ENCODE results near the gene METTL9. TPM values are rescaled to one million over a fixed set of nuclear protein-coding genes. Genes with fewer than 3 reads are reported as not detected.
"Not testable (repeated sequence)": the region's sequence is repeated elsewhere in the genome, so short reads cannot be mapped to it uniquely, and the experiment has no call there.

The METTL9 gene
- total and polyA plus RNA-seq, 2 experiments from 2014 or later = 112 to 229 TPM

DNA sequence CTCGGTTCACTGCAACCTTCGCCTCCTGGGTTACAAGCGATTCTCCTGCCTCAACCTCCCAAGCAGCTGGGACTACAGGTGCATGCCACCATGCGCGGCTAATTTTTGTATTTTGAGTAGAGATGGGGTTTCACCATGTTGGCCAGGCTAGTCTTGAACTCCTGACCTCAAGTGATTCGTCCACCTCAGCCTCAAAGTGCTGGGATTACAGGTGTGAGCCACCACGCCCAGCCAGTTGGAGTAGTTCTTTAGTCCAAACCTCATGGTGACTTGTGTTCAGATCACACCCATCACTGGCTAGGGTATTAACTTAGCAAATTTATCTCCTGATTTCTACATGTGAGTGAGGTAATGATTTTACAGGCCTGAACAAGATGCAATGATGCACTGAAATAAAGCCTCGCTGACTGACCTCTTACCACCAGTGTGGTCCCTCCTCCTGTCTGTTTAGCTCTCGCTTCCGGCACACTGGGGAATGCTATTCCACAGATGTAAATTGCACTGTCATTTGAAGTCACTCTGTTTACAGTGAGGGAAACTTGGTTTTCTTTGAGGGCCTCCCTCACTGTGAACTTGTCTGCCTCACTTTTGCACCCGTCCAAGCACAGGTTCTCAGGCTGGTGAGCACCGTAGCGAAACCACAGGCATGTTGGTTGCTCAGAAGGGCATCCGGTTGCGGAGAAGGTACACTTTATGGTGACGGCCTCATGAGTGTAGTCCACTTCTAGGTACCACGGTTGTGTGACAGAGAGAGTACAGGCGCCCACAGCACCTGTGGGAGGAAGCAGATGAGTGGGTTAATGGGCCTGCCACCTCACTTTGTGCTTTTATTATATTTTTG lies 47.6 kb downstream of the METTL9 start:
- no peaks in the 10 kb centered on the region for H3K27me3 ChIP-seq
- TF ChIP-seq EZH2phosphoT487 (IDR thresholded peaks at IDR 0.05; ENCODE audit: low read depth, severe bottlenecking, unreplicated experiment) (no peak), EZH2 (IDR thresholded peaks at IDR 0.05; ENCODE audit: borderline replicate concordance) (no peak)
- TF ChIP-seq, protein P1, sequence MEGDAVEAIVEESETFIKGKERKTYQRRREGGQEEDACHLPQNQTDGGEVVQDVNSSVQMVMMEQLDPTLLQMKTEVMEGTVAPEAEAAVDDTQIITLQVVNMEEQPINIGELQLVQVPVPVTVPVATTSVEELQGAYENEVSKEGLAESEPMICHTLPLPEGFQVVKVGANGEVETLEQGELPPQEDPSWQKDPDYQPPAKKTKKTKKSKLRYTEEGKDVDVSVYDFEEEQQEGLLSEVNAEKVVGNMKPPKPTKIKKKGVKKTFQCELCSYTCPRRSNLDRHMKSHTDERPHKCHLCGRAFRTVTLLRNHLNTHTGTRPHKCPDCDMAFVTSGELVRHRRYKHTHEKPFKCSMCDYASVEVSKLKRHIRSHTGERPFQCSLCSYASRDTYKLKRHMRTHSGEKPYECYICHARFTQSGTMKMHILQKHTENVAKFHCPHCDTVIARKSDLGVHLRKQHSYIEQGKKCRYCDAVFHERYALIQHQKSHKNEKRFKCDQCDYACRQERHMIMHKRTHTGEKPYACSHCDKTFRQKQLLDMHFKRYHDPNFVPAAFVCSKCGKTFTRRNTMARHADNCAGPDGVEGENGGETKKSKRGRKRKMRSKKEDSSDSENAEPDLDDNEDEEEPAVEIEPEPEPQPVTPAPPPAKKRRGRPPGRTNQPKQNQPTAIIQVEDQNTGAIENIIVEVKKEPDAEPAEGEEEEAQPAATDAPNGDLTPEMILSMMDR (IDR thresholded peaks at IDR 0.05; ENCODE audit: poor library complexity) = no peak
- H3K36me3 ChIP-seq (replicated peaks; ENCODE audit: insufficient read depth, low read depth) = no peaks in the 10 kb centered on the region
- WGBS (ENCODE audit: low lambda C conversion rate, missing lambda C conversion rate) = 94% methylated on average over 18 of the region's 18 CpGs
- H3K9me3 ChIP-seq (ENCODE audit: low read depth) = no peaks in the 10 kb centered on the region
- peaks cover 41% of the 10 kb centered on the region for H3K79me2 ChIP-seq
- H3K4me2 ChIP-seq = no peak overlapping the region
- H3K27ac ChIP-seq = no peak overlapping the region
- no peaks in the 10 kb centered on the region for H3K9me2 ChIP-seq (replicated peaks; ENCODE audit: insufficient read depth)
- no peak for DNase-seq (ENCODE audit: low spot score)
- H3K4me3 ChIP-seq = no peak overlapping the region
- H2AFZ ChIP-seq = no peak overlapping the region
- H4K20me1 ChIP-seq (ENCODE audit: insufficient read depth, poor library complexity, severe bottlenecking) = no peaks in the 10 kb centered on the region
- H3K4me1 ChIP-seq (ENCODE audit: insufficient read depth) = no peaks in the 10 kb centered on the region

DNA sequence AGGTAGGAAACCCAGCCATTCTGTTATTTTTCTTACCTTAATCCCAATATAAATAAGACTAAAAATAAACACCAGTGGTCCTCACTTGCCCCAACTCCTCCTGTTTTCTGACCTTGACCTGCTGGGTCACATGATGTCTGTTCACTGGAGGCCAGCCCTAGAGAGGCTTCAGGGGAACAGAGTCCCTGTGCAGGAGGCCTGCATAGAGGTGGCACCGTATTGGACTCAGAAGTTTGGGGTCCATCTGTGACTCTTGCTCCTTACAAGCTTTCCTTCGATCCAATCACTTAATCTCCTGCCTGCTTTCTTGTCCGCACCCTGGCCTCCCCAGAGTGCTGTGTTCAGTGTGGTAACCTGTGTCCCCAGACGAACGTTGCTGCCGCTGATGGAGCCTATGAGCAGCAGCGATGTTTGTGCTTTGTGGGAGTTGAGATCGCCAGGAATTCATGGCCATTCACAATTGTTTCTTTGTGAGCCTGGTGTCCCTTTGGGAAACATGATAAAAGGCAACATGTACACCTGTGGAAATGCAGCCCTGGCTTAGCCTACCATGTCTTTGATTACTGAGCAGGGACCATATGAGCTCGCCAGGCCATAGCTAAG lies 48.3 kb downstream of the METTL9 start:
- 95% methylated on average over 9 of the region's 9 CpGs for WGBS (ENCODE audit: low lambda C conversion rate, missing lambda C conversion rate)
- H3K4me3 ChIP-seq = no peak overlapping the region
- no peak for DNase-seq (ENCODE audit: low spot score)
- no peak overlapping the region for H3K27ac ChIP-seq
- H3K79me2 ChIP-seq = peaks cover 45% of the 10 kb centered on the region
- no peaks in the 10 kb centered on the region for H4K20me1 ChIP-seq (ENCODE audit: insufficient read depth, poor library complexity, severe bottlenecking)
- H2AFZ ChIP-seq = no peak overlapping the region
- H3K36me3 ChIP-seq (replicated peaks; ENCODE audit: insufficient read depth, low read depth) = no peaks in the 10 kb centered on the region
- H3K9me2 ChIP-seq (replicated peaks; ENCODE audit: insufficient read depth) = no peaks in the 10 kb centered on the region
- H3K4me2 ChIP-seq = no peak overlapping the region
- no peak for TF ChIP-seq EZH2phosphoT487 (IDR thresholded peaks at IDR 0.05; ENCODE audit: low read depth, severe bottlenecking, unreplicated experiment)
- TF ChIP-seq EZH2 (IDR thresholded peaks at IDR 0.05; ENCODE audit: borderline replicate concordance) = no peak
- TF ChIP-seq, protein P1 (IDR thresholded peaks at IDR 0.05; ENCODE audit: poor library complexity) = no peak
- H3K27me3 ChIP-seq = no peaks in the 10 kb centered on the region
- no peaks in the 10 kb centered on the region for H3K4me1 ChIP-seq (ENCODE audit: insufficient read depth)
- no peaks in the 10 kb centered on the region for H3K9me3 ChIP-seq (ENCODE audit: low read depth)

DNA sequence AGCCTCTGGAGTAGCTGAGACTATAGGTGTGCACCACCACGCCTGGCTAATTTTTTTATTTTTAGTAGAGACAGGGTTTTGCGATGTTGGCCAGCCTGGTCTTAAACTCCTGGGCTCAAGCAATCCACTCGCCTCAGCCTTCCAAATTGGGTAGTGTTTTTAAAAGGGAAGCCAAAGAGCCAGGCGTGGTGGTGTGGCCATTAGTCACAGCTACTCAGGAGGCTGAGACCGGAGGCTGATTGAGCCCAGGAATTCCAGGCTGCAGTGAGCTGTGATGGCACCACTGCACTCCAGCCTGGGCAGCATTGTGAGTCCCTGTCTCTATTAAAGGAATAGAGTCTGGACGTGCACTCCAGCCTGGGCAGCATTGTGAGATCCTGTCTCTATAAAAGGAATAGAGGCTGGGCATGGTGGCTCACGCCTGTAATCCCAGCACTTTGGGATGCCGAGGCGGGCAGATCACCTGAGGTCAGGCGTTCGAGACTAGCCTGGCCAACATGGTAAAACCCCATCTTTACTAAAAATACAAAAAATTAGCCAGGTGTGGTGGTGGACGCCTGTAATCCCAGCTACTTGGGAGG lies 50.5 kb downstream of the METTL9 start:
- H3K4me1 ChIP-seq (ENCODE audit: insufficient read depth); H3K27me3 ChIP-seq; H3K36me3 ChIP-seq (replicated peaks; ENCODE audit: insufficient read depth, low read depth); H3K4me3 ChIP-seq; H2AFZ ChIP-seq; H3K9me3 ChIP-seq (ENCODE audit: low read depth); DNase-seq (ENCODE audit: low spot score); H4K20me1 ChIP-seq (ENCODE audit: insufficient read depth, poor library complexity, severe bottlenecking); H3K4me2 ChIP-seq; H3K9me2 ChIP-seq (replicated peaks; ENCODE audit: insufficient read depth); H3K27ac ChIP-seq: not testable (repeated sequence)
- 97% methylated on average over 12 of the region's 12 CpGs for WGBS (ENCODE audit: low lambda C conversion rate, missing lambda C conversion rate)
- H3K79me2 ChIP-seq = peaks cover 35% of the 10 kb centered on the region

DNA sequence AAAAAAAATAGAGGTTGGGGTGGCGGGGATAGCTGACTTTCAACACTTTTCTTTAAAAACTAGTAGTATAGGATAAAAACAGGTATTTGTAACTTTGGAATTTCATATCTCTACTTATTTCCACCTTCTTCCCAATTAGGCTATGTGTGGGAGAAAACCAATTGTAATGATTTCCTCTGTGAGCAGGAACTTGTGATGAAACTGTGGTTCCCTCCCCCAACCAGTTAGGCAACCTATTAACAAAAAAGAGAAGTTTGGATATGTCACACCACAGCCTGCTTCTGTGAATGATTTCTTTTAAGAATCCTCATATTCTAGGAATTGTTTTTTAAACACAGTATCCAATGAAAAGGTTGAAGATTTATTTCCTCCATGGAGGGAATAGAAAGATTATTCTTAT lies 51.1 kb downstream of the METTL9 start:
- Histone ChIP-seq H3K27me3 (no peaks in the 10 kb centered on the region), H3K9me2 (replicated peaks; ENCODE audit: insufficient read depth) (no peaks in the 10 kb centered on the region), H3K27ac (no peak overlapping the region), H3K36me3 (replicated peaks; ENCODE audit: insufficient read depth, low read depth) (no peaks in the 10 kb centered on the region), H2AFZ (no peak overlapping the region), H3K4me1 (ENCODE audit: insufficient read depth) (no peaks in the 10 kb centered on the region), H3K9me3 (ENCODE audit: low read depth) (no peaks in the 10 kb centered on the region), H3K4me3 (no peak overlapping the region), H3K4me2 (no peak overlapping the region), H3K79me2 (peaks cover 32% of the 10 kb centered on the region), H4K20me1 (ENCODE audit: insufficient read depth, poor library complexity, severe bottlenecking) (no peaks in the 10 kb centered on the region)
- TF ChIP-seq, protein P1 (IDR thresholded peaks at IDR 0.05; ENCODE audit: poor library complexity) = no peak
- TF ChIP-seq EZH2phosphoT487 (IDR thresholded peaks at IDR 0.05; ENCODE audit: low read depth, severe bottlenecking, unreplicated experiment) = no peak
- TF ChIP-seq EZH2 (IDR thresholded peaks at IDR 0.05; ENCODE audit: borderline replicate concordance) = no peak
- 100% methylated on average over 1 of the region's 1 CpG for WGBS (ENCODE audit: low lambda C conversion rate, missing lambda C conversion rate)
- DNase-seq (ENCODE audit: low spot score) = no peak

All from hepatocyte (in vitro differentiated cells).